Naive B cell (primary cell): ENCODE results near the gene C19orf25. TPM values are rescaled to one million over a fixed set of nuclear protein-coding genes. Genes with fewer than 3 reads are reported as not detected.

Source experiments
- ATAC-seq, 2 donors: fragments of 150-1000 bp; cut with Tn5 transposase; 2 replicates each; pipeline ENCODE4 v1.10.0; 2021; ENCODE audit warnings: low read depth in 2 of 2, mild to moderate bottlenecking in 2 of 2, moderate library complexity in 2 of 2
- DNase-seq: peaks from one replicate; pipeline ENCODE4 v3.0.0; 2022
- H3K27ac Mint-ChIP-seq, 6 donors: one replicate each; pipeline ENCODE4 v1.8.0; 2020 to 2022; ENCODE audit warnings: mild to moderate bottlenecking in 6 of 6, mixed read lengths in 6 of 6, moderate library complexity in 5 of 6, inconsistent platforms in 2 of 6
- H3K27me3 Mint-ChIP-seq, 3 donors: one replicate each; pipeline ENCODE4 v1.8.0; 2021 to 2022; ENCODE audit warnings: mixed read lengths in 3 of 3, mild to moderate bottlenecking in 1 of 3
- H3K36me3 Mint-ChIP-seq, 2 donors: one replicate each; pipeline ENCODE4 v1.8.0; 2020 to 2022; ENCODE audit warnings: mixed read lengths in 2 of 2, inconsistent platforms in 1 of 2, mild to moderate bottlenecking in 1 of 2
- H3K4me1 Mint-ChIP-seq, 3 donors: one replicate each; pipeline ENCODE4 v1.8.0; 2020 to 2022; ENCODE audit warnings: mixed read lengths in 3 of 3, inconsistent platforms in 1 of 3, mild to moderate bottlenecking in 1 of 3, moderate library complexity in 1 of 3
- H3K4me3 Mint-ChIP-seq, 8 donors: one replicate each; pipeline ENCODE4 v1.8.0; 2020 to 2022; ENCODE audit warnings: mild to moderate bottlenecking in 8 of 8, mixed read lengths in 8 of 8, moderate library complexity in 8 of 8, inconsistent platforms in 2 of 8
- H3K9me3 Mint-ChIP-seq, 7 donors: one replicate each; pipeline ENCODE4 v1.8.0; 2020 to 2022; ENCODE audit warnings: mixed read lengths in 7 of 7, mild to moderate bottlenecking in 5 of 7, inconsistent platforms in 2 of 7, moderate library complexity in 1 of 7
- polyA plus RNA-seq, 6 donors: library from polyadenylated mRNA; unstranded; fragments of 300-500 nt; fragmentation: Illumina TruSeq; gene quantifications; one replicate each; pipeline ENCODE4 v1.2.3, GENCODE V29; 2021; ENCODE audit warnings: low read depth in 6 of 6

C19orf25 gene
- polyA plus RNA-seq, 6 donors from 2014 or later: 39.0 to 78.2 (median 46.9) TPM

- no peaks in the 10 kb centered on the region for H3K9me3 Mint-ChIP-seq
These were observed 11.3 kb downstream of the C19orf25 start for GRCh38 chr19:1467490-1468273.

GRCh38 chr19:1467215-1467489, 11.9 kb downstream of the C19orf25 start:
- ATAC-seq (no peak), DNase-seq (no peak)
- peaks cover 0 to 16% (median 0%) of the 10 kb centered on the region in 3 donors for H3K27me3 Mint-ChIP-seq
- no peaks in the 10 kb centered on the region for H3K36me3 Mint-ChIP-seq
- peaks cover 4 to 9% (median 6%) of the 10 kb centered on the region in 3 donors for H3K4me1 Mint-ChIP-seq
- H3K4me3 Mint-ChIP-seq: no peak overlapping the region
- H3K27ac Mint-ChIP-seq: no peak overlapping the region
- no peaks in the 10 kb centered on the region for H3K9me3 Mint-ChIP-seq

More at GRCh38 chr19:1467490-1468273, 11.3 kb downstream of the C19orf25 start:
- peak overlapping the region in 2 of 8 donors; percentile 35 to 50 for H3K4me3 Mint-ChIP-seq
- DNase-seq (no peak), ATAC-seq (no peak)
- peaks cover 4 to 13% (median 6%) of the 10 kb centered on the region in 3 donors for H3K4me1 Mint-ChIP-seq
- no peaks in the 10 kb centered on the region for H3K36me3 Mint-ChIP-seq
- peaks cover 0 to 16% (median 0%) of the 10 kb centered on the region in 3 donors for H3K27me3 Mint-ChIP-seq
- H3K27ac Mint-ChIP-seq: no peak overlapping the region

- H3K4me3 Mint-ChIP-seq: peak overlapping the region in 2 of 8 donors; percentile 13 to 25
- H3K9me3 Mint-ChIP-seq: no peaks in the 10 kb centered on the region
- no peak for ATAC-seq
- H3K27me3 Mint-ChIP-seq: peaks cover 0 to 11% (median 0%) of the 10 kb centered on the region in 3 donors
- H3K27ac Mint-ChIP-seq: peak overlapping the region in 1 of 6 donors; percentile 47
- DNase-seq: no peak
- peaks cover 4 to 6% (median 5%) of the 10 kb centered on the region in 3 donors for H3K4me1 Mint-ChIP-seq
- H3K36me3 Mint-ChIP-seq: no peaks in the 10 kb centered on the region
These were observed 12.4 kb downstream of the C19orf25 start for GRCh38 chr19:1466461-1467214.

GRCh38 chr19:1466018-1466460, 13.0 kb downstream of the C19orf25 start:
- no peak for DNase-seq
- Mint-ChIP-seq H3K4me3 (no peak overlapping the region), H3K9me3 (no peaks in the 10 kb centered on the region)

GRCh38 chr19:1465191-1466016, 13.6 kb downstream of the C19orf25 start:
- ATAC-seq (peak in 1 of 2 donors; percentile 11), DNase-seq (no peak)
- H3K36me3 Mint-ChIP-seq: no peaks in the 10 kb centered on the region
- no peak overlapping the region for H3K4me3 Mint-ChIP-seq
- H3K9me3 Mint-ChIP-seq: no peaks in the 10 kb centered on the region
- H3K4me1 Mint-ChIP-seq: peaks cover 3 to 6% (median 4%) of the 10 kb centered on the region in 3 donors
- H3K27ac Mint-ChIP-seq: no peak overlapping the region
- peaks cover 0 to 10% (median 0%) of the 10 kb centered on the region in 3 donors for H3K27me3 Mint-ChIP-seq

More at GRCh38 chr19:1466018-1466460, 13.0 kb downstream of the C19orf25 start:
- H3K4me1 Mint-ChIP-seq: peaks cover 3 to 6% (median 4%) of the 10 kb centered on the region in 3 donors
- ATAC-seq: no peak
- peaks cover 0 to 10% (median 0%) of the 10 kb centered on the region in 3 donors for H3K27me3 Mint-ChIP-seq
- no peak overlapping the region for H3K27ac Mint-ChIP-seq
- no peaks in the 10 kb centered on the region for H3K36me3 Mint-ChIP-seq

GRCh38 chr19:1461862-1462261, 17.2 kb downstream of the C19orf25 start:
- Mint-ChIP-seq H3K27me3 (peaks cover 5 to 20% (median 7%) of the 10 kb centered on the region in 3 donors), H3K4me3 (no peak overlapping the region), H3K9me3 (no peaks in the 10 kb centered on the region), H3K4me1 (peaks cover 0 to 4% (median 3%) of the 10 kb centered on the region in 3 donors), H3K36me3 (no peaks in the 10 kb centered on the region), H3K27ac (no peak overlapping the region)
- DNase-seq (no peak), ATAC-seq (no peak)

- Mint-ChIP-seq H3K4me3 (no peak overlapping the region), H3K4me1 (peaks cover 7 to 9% (median 9%) of the 10 kb centered on the region in 3 donors), H3K9me3 (peaks cover 0 to 3% (median 0%) of the 10 kb centered on the region in 7 donors), H3K27me3 (peaks cover 5 to 24% (median 14%) of the 10 kb centered on the region in 3 donors), H3K36me3 (no peaks in the 10 kb centered on the region), H3K27ac (peak overlapping the region in 1 of 6 donors; percentile 26)
- DNase-seq (no peak), ATAC-seq (no peak)
These were observed 18.7 kb downstream of the C19orf25 start for GRCh38 chr19:1460033-1460995.

- H3K27ac Mint-ChIP-seq: no peak overlapping the region
- H3K27me3 Mint-ChIP-seq: peaks cover 8 to 31% (median 20%) of the 10 kb centered on the region in 3 donors
- peaks cover 0 to 3% (median 0%) of the 10 kb centered on the region in 7 donors for H3K9me3 Mint-ChIP-seq
- ATAC-seq (no peak), DNase-seq (no peak)
- H3K4me3 Mint-ChIP-seq: no peak overlapping the region
- H3K36me3 Mint-ChIP-seq: no peaks in the 10 kb centered on the region
- H3K4me1 Mint-ChIP-seq: peaks cover 14 to 15% (median 15%) of the 10 kb centered on the region in 3 donors
These were observed 19.5 kb downstream of the C19orf25 start for GRCh38 chr19:1459479-1459878.

GRCh38 chr19:1457892-1458291, 21.1 kb downstream of the C19orf25 start:
- peaks cover 0 to 3% (median 2%) of the 10 kb centered on the region in 7 donors for H3K9me3 Mint-ChIP-seq
- H3K27ac Mint-ChIP-seq: no peak overlapping the region
- no peak for ATAC-seq
- no peak for DNase-seq
- no peak overlapping the region for H3K4me3 Mint-ChIP-seq
- H3K4me1 Mint-ChIP-seq: peaks cover 20 to 22% (median 21%) of the 10 kb centered on the region in 3 donors
- peaks cover 13 to 44% (median 33%) of the 10 kb centered on the region in 3 donors for H3K27me3 Mint-ChIP-seq
- peaks cover 0 to 8% of the 10 kb centered on the region in 2 donors for H3K36me3 Mint-ChIP-seq

- Mint-ChIP-seq H3K4me3 (no peak overlapping the region), H3K36me3 (peaks cover 0 to 8% of the 10 kb centered on the region in 2 donors), H3K27me3 (peaks cover 13 to 51% (median 38%) of the 10 kb centered on the region in 3 donors), H3K4me1 (peaks cover 20 to 22% (median 21%) of the 10 kb centered on the region in 3 donors), H3K27ac (peak overlapping the region in 1 of 6 donors; percentile 69), H3K9me3 (peaks cover 0 to 3% (median 2%) of the 10 kb centered on the region in 7 donors)
- ATAC-seq (no peak), DNase-seq (no peak)
These were observed 21.8 kb downstream of the C19orf25 start for GRCh38 chr19:1457031-1457739.

GRCh38 chr19:1456121-1456900, 22.7 kb downstream of the C19orf25 start:
- ATAC-seq: no peak
- peaks cover 0 to 3% (median 2%) of the 10 kb centered on the region in 7 donors for H3K9me3 Mint-ChIP-seq
- DNase-seq: no peak
- peaks cover 21 to 23% (median 22%) of the 10 kb centered on the region in 3 donors for H3K4me1 Mint-ChIP-seq
- H3K4me3 Mint-ChIP-seq: peak overlapping the region in 2 of 8 donors; percentile 26 to 71
- H3K27ac Mint-ChIP-seq: no peak overlapping the region
- peaks cover 0 to 8% of the 10 kb centered on the region in 2 donors for H3K36me3 Mint-ChIP-seq
- H3K27me3 Mint-ChIP-seq: peaks cover 13 to 60% (median 46%) of the 10 kb centered on the region in 3 donors
